ENCODE results near the gene ITGA7. TPM values are rescaled to one million over a fixed set of nuclear protein-coding genes. Genes with fewer than 3 reads are reported as not detected.
"Not testable (repeated sequence)": the region's sequence is repeated elsewhere in the genome, so short reads cannot be mapped to it uniquely, and the experiment has no call there.

Gene ITGA7
- total and polyA plus RNA-seq, 3 donors from 2014 or later: 26.4 to 43.3 (median 30.6) TPM

GRCh38 chr12:55657212-55657611, 50.5 kb downstream of the ITGA7 start:
- Histone ChIP-seq H3K4me3 (no peak overlapping the region), H3K4me1 (peaks cover 15% of the 10 kb centered on the region), H3K27me3 (no peaks in the 10 kb centered on the region), H3K36me3 (ENCODE audit: low read depth, missing control alignments) (no peaks in the 10 kb centered on the region), H3K27ac (peak overlapping the region in 1 of 2 donors; percentile 24), H3K9me3 (no peaks in the 10 kb centered on the region)
- 89 to 90% methylated on average over 1 to 4 of the region's 4 CpGs for WGBS, 2 donors
- intact Hi-C loops (cut with DNase I; ENCODE audit: low total_unique reads): no loop called here
- no peak for DNase-seq
- TF ChIP-seq CTCF (IDR thresholded peaks at IDR 0.05) (no peak), POLR2A (IDR thresholded peaks at IDR 0.05) (no peak)

- WGBS, 2 donors: 49 to 73% methylated on average over 15 to 17 of the region's 17 CpGs
- TF ChIP-seq POLR2A (IDR thresholded peaks at IDR 0.05): no peak
- no peak for TF ChIP-seq CTCF (IDR thresholded peaks at IDR 0.05)
- intact Hi-C loops (cut with DNase I; ENCODE audit: low total_unique reads): no loop called here
Observed at GRCh38 chr12:55654511-55655214, 53.0 kb downstream of the ITGA7 start.

GRCh38 chr12:55653031-55653430, 54.7 kb downstream of the ITGA7 start:
- H3K9me3 ChIP-seq: no peaks in the 10 kb centered on the region
- intact Hi-C loops (cut with DNase I; ENCODE audit: low total_unique reads): no loop called here
- H3K27me3 ChIP-seq: no peaks in the 10 kb centered on the region
- no peak for DNase-seq
- peaks cover 8% of the 10 kb centered on the region for H3K4me1 ChIP-seq
- H3K36me3 ChIP-seq (ENCODE audit: low read depth, missing control alignments): no peaks in the 10 kb centered on the region
- 71 to 72% methylated on average over 3 of the region's 3 CpGs for WGBS, 2 donors
- H3K27ac ChIP-seq: no peak overlapping the region
- TF ChIP-seq CTCF (IDR thresholded peaks at IDR 0.05) (no peak), POLR2A (IDR thresholded peaks at IDR 0.05) (no peak)
- no peak overlapping the region for H3K4me3 ChIP-seq

More at GRCh38 chr12:55654511-55655214, 53.0 kb downstream of the ITGA7 start:
- H3K4me3 ChIP-seq: no peak overlapping the region
- H3K27ac ChIP-seq: no peak overlapping the region
- no peaks in the 10 kb centered on the region for H3K27me3 ChIP-seq
- H3K4me1 ChIP-seq: peaks cover 15% of the 10 kb centered on the region
- no peaks in the 10 kb centered on the region for H3K9me3 ChIP-seq
- H3K36me3 ChIP-seq (ENCODE audit: low read depth, missing control alignments): no peaks in the 10 kb centered on the region
- no peak for DNase-seq

GRCh38 chr12:55652352-55652751, 55.4 kb downstream of the ITGA7 start:
- no peak overlapping the region for H3K27ac ChIP-seq
- H3K4me1 ChIP-seq: peaks cover 6% of the 10 kb centered on the region
- no peaks in the 10 kb centered on the region for H3K36me3 ChIP-seq (ENCODE audit: low read depth, missing control alignments)
- no peak for TF ChIP-seq POLR2A (IDR thresholded peaks at IDR 0.05)
- TF ChIP-seq CTCF (IDR thresholded peaks at IDR 0.05): no peak
- H3K4me3 ChIP-seq: no peak overlapping the region
- intact Hi-C loops (cut with DNase I; ENCODE audit: low total_unique reads): no loop called here
- no peaks in the 10 kb centered on the region for H3K9me3 ChIP-seq
- no peak for DNase-seq
- H3K27me3 ChIP-seq: no peaks in the 10 kb centered on the region
- WGBS, 2 donors: 92 to 95% methylated on average over 3 of the region's 3 CpGs

GRCh38 chr12:55651299-55651683, 56.4 kb downstream of the ITGA7 start:
- H3K27me3 ChIP-seq: no peaks in the 10 kb centered on the region
- WGBS, 2 donors: 81 to 88% methylated on average over 5 of the region's 5 CpGs
- H3K4me1 ChIP-seq: peaks cover 2% of the 10 kb centered on the region
- DNase-seq: no peak
- no peaks in the 10 kb centered on the region for H3K9me3 ChIP-seq
- no peak overlapping the region for H3K4me3 ChIP-seq
- H3K27ac ChIP-seq: no peak overlapping the region
- TF ChIP-seq POLR2A (IDR thresholded peaks at IDR 0.05) (no peak), CTCF (IDR thresholded peaks at IDR 0.05) (no peak)
- no peaks in the 10 kb centered on the region for H3K36me3 ChIP-seq (ENCODE audit: low read depth, missing control alignments)
- intact Hi-C loops (cut with DNase I; ENCODE audit: low total_unique reads): no loop called here

- H3K27me3 ChIP-seq; H3K36me3 ChIP-seq (ENCODE audit: low read depth, missing control alignments); intact Hi-C loops (cut with DNase I; ENCODE audit: low total_unique reads); H3K27ac ChIP-seq; H3K4me1 ChIP-seq; DNase-seq; H3K9me3 ChIP-seq; H3K4me3 ChIP-seq: not testable (repeated sequence)
- WGBS, 2 donors: 70 to 71% methylated on average over 4 of the region's 4 CpGs
Observed at GRCh38 chr12:55650620-55651298, 56.9 kb downstream of the ITGA7 start.
